ENCODE data around the gene GABPB1.

- TF ChIP-seq, protein P1, sequence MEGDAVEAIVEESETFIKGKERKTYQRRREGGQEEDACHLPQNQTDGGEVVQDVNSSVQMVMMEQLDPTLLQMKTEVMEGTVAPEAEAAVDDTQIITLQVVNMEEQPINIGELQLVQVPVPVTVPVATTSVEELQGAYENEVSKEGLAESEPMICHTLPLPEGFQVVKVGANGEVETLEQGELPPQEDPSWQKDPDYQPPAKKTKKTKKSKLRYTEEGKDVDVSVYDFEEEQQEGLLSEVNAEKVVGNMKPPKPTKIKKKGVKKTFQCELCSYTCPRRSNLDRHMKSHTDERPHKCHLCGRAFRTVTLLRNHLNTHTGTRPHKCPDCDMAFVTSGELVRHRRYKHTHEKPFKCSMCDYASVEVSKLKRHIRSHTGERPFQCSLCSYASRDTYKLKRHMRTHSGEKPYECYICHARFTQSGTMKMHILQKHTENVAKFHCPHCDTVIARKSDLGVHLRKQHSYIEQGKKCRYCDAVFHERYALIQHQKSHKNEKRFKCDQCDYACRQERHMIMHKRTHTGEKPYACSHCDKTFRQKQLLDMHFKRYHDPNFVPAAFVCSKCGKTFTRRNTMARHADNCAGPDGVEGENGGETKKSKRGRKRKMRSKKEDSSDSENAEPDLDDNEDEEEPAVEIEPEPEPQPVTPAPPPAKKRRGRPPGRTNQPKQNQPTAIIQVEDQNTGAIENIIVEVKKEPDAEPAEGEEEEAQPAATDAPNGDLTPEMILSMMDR (IDR thresholded peaks at IDR 0.05), result no peak
- TF ChIP-seq POLR2A (IDR thresholded peaks at IDR 0.05), result no peak
- no peak for TF ChIP-seq EP300 (IDR thresholded peaks at IDR 0.05)
These were observed 47.2 kb downstream of the GABPB1 start for GRCh38 chr15:50307799-50308198.
